GM18519 (cell line): Measurements from ENCODE around the gene PKD2L1.
A peak's percentile ranks its signal among the peaks of the same experiment; 100 is the strongest.
"Not testable (repeated sequence)": the region's sequence is repeated elsewhere in the genome, so short reads cannot be mapped to it uniquely, and the experiment has no call there.

Source experiments
- ATAC-seq: cut with Tn5 transposase; IDR thresholded peaks from one replicate; pipeline ENCODE4 v1.9.1; 2021; ENCODE audit warnings: mild to moderate bottlenecking, moderate library complexity; ENCODE audit not compliant: unreplicated experiment, low FRiP score

Gene PKD2L1

DNA sequence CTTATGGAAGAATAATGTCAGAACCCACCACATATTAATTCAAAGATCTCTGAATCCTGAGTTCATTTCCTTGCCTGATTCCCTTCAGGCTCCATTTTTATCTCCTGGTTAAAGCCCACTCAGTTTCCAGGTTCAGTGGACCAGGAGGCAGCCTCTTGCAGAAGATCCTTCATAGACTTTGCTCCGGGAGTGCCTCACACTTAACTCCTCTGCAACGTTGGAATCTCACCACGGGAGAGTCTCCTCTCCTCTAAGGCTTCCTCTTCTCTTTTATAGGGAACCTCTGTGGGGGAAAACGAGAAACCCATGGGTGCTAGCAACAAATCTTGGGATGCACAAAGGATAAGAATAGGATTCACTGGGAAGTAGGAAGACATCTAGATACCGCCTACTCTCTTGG is 41.8 kb downstream of the PKD2L1 start:
- ATAC-seq: no peak

DNA sequence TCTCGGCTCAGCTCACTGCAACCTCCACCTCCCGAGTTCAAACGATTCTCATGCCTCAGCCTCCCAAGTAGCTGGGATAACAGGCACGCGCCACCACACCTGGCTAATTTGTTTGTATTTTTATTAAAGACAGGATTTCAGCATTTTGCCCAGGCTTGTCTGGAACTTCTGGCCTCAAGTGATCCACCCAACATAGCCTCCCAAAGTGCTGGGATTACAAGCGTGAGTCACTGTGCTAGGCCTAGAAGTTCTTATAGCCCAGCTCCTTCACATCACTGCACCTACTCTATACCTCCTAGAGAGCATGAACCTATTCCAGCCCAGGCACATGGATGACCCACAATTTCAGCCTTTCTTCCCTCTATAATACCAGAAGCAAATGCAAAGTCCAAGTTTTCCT is 42.3 kb downstream of the PKD2L1 start:
- ATAC-seq: no peak

DNA sequence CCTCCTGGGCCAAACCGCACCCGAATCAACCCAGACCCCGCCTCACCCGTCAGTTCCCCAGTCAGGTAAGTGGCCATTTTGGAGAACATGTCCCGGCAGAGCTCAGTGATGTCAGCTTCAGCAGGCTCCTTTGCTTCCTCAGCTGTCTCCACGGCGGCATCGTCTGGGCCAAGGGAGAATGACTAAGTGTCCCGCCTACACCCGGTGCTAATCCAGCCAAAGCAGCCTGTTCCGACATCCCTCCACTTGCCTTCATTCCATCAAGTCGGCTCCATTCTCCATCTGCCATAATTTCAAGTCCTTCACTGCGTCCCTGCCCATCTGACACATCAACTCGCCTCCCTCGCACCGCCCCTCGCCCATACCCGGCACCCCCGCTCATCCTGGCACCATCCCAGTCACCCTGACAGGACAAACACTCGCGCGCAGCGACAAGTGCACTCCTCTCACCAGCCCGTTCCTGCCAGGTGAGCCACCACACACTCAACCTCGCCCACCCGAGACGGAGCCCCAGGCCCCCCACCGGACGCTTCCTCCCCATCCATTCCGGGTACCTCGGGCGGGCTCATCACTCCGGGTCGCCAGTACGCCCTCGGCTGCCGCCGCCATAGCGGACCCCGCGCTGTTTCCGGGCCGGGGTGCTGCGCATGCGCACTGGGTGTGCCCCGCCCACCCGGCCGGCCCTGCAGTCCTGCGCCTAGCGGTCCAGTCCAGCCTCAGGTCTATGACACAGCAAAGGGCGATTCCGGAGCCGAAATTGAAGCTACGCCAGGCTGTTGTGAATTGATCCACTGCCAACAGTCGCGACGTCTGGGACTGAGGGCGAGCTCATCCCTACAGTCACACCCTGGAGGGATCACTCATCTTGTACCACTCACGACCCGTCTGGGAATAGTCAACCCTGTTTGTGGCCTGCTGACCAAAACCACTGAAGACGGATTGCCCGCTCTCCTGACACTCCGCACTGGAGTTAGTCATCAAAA is 43.7 kb downstream of the PKD2L1 start, which contains the start of gene BLOC1S2:
Gene BLOC1S2 (minus strand): TSS at position 630 of the 983 bp plus-strand sequence. CDS start 21 bp downstream, at position 609.
- ATAC-seq: peak; percentile 66

DNA sequence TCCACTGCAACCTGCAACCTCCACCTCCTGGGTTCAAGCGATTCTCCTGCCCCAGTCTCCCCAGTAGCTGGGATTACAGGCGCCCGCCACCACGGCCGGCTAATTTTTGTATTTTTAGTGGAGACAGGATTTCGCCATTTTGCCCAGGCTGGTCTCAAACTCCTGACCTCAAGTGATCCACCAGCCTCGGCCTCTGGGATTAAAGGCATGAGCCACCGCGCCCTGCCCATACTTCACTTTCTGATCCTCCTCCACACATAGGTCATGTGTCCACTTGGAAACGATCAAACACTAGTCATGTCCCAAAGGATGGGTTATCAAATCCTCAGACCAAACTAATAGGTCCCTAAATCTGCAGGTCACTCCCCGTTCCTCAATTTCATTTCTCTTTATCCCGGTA is 44.7 kb downstream of the PKD2L1 start:
- not testable (repeated sequence) for ATAC-seq

DNA sequence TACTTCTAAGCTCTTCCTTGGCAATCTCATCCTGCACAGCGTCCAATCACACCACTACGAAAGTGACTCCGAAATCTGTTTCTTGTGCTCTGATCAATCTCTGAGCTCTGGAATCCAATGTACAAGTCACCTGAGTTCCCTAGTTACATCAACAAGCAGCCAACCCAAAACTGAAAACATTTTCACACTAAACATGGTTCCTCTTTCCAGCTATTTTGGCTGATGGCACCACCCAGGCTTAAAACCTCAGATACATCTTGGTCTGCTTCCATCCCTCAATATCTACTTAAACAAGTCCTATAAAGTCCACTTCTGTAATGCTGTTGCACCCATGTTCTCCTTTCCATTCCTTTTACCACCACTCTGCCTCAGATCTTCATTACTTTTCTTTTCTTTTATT is 47.1 kb downstream of the PKD2L1 start:
- ATAC-seq: no peak

DNA sequence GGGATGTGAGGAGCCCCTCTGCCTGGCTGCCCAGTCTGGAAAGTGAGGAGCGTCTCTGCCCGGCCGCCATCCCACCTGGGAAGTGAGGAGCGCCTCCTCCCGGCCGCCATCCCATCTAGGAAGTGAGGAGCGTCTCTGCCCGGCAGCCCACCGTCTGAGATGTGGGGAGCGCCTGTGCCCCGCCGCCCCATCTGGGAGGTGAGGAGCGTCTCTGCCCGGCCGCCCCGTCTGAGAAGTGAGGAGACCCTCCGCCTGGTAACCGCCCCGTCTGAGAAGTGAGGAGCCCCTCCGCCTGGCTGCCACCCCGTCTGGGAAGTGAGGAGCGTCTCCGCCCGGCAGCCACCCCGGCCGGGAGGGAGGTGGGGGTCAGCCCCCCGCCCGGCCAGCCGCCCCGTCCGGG is 53.1 kb downstream of the PKD2L1 start:
- not testable (repeated sequence) for ATAC-seq

DNA sequence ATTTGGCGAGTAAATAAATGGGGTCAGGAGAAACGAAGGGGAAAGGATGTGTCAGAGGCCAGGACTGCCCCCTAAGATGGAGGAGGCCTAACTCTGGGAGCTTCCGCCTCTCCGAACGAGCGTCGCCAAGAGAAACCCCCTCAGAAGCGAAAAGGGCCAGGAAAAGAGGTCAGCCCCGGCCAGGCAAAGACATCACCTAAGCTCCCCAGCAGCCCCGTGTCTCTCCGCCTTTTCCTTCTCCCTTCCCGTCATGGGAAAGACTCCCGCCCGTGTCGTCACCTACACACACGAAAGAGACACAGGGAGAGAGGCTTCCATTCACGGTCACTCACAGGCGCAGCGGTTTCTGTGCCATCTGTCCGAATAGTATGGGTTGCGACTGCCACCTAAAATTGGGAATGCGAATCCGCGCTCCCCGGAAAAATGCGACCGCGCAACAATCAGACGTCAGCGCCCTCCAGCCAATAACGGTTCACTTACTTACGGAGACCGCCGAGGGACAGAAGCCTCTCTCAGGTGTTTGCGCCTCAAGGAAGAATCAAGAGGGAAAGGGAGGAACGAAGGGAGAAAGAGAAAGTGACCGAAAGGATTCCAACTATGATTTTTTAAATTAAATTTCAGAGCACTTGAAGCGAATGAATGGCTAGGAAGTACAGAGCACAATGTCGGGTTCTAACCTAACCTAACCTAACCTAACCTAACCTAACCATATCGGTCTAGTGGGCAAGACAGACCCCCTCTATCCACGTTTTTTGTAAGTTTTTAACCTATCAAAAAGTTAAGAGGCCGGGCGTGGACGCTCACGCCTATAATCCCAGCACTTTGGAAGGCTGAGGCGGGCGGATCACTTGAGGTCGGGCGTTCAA is 62.6 kb downstream of the PKD2L1 start, which contains the start of gene CWF19L1:
Gene CWF19L1 (minus strand): TSS at position 400 of the 866 bp plus-strand sequence. CDS start 45 bp downstream, at position 355.
- peak; percentile 56 for ATAC-seq

DNA sequence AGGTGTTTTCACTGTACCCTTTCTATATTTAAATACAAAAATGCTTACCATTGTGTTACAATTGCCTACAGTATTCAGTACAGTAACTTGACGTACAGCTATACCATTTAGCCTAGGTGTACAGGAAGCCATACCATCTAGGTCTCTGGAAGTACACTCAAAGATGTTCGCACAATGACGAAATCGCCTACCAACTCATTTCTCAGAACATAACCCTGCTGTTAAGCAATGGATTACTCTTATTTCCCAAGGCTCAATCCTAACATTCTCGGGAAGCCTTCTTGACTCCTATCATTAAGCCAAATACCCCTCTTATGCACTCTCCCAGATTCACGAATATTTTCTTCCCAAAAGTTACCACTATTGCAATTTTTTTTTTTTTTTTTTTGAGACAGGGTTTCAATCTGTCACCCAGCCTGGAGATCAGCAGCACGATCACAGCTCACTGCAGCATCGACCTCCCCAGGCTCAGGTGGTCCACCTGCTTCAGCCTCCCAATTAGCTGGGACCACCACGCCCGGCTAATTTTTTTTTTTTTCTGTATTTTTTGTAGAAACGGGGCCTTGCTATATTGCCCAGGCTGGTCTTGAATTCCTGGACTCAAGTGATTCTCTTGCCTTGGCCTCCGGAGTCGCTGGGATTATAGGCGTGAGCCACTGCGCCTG is 64.1 kb downstream of the PKD2L1 start:
- no peak for ATAC-seq

DNA sequence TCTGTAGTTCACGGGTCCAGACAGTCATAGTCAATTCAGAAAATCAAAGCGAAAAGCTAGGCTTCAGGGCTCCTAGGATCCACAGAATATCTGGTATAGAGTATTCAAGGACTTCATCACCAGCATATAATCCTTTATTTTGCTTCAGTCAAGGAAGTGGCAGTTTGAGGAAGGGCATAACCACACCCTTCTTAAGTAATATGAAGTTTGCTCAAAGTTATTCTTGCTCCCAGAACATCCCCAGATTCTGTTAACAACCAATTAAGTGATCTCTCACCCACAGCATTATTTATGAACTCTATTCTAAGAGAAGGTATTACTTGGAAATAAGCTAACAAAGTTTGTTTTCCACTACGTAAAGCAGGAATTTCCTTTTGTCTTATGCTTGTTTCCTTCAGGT is 75.8 kb downstream of the PKD2L1 start:
- no peak for ATAC-seq

DNA sequence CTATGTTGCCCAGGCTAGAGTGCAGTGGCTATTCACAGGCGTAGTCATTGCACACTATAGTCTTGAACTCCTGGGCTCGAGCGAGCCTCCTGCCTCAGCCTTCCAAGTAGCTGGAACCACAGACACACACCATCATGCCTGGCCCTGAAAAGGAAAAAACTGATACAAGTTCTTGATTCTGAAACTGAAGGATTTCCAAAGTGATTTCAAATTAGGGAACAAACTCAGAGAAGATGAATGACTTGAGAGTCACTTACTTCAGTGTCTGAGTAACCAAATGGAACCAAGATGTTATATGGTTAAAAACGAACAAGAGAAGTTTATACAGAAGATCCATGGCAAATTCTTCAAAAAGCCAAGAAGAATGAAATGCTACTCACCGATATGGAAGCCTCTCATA is 77.0 kb downstream of the PKD2L1 start:
- no peak for ATAC-seq

DNA sequence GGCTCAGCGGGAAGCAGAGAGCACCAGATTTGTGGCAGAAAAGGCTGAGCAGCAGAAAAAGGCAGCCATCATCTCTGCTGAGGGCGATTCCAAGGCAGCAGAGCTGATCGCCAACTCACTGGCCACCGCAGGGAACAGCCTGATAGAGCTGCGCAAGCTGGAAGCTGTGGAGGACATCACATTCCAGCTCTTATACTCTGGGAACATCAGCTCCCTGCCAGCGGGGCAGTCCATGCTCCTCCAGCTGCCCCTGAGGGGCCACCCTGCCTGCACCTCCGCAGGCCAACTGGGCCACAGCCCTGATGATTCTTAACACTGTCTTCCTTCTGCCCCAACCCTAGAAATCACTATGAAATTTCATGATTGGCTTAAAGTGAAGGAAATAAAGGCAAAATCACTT is 81.2 kb downstream of the PKD2L1 start:
- no peak for ATAC-seq

DNA sequence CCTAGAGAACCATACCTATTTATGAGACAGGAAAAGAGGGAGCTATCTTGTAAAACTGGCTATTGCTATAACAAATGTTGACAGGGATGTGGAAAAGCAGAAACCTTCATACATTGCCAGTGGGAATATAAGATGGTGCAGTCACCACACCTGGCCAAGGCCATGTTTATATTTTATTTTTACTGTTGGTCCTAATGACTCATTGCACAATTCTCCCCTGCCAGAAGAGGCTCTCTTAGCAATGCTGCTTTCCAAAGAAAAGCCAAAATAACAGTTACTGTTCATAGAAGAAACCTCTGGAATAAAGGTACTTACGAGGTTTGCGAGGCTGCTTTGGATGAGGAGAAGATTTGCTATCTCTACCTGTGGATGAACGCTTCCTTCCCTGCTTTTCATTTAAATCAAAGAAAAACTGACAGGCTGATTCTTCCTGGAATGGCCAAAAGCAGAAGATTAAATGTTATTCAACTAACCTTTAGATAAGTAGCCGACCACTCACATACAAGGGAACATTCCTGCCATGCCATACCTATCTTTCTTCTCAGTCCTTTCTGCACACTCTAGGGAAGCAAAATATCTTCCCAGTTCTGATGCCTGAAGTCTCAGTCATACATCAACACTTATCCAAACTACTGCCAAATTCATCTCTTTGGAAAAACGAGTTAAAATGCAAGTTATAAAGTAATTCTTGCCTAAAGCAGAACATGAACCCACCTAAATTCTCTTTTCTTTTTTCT is 84.4 kb downstream of the PKD2L1 start:
- ATAC-seq: no peak

DNA sequence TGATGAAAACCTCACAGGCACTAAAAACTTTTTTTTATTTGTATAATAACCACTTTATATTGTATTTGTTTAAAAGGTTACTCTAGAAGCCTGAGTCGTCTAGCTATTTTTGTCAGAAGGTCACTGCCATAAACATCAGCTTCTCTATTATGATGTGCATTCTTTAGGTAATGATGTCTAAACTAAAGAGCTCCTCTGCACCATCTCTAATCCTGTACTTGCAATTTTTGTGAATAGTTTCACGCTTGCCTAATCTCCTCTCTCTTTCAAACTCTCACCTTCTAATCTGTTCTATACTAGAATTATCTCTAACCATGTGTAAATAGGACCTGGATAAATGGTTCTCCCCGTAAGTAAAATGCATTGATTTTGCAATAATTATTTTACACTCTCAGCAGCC is 90.2 kb downstream of the PKD2L1 start:
- ATAC-seq: no peak

DNA sequence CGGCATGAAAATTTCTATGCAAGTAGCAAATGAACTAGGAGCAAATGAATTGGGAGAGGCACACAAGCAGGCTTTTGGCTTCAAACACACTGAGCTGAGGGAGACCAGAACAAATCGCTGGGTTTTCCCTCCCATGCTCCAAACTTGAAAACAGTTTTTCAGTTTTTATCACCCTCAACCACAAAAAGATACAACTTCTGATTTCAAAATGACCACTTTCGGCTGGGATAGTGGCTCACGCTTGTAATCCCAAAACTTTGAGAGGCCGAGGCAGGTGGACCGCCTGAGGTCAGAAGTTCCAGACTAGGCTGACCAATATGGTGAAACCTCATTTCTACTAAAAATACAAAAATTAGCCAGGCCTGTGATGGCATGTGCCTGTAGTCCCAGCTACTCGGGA is 91.6 kb downstream of the PKD2L1 start:
- no peak for ATAC-seq
